HCT116 (cell line): ENCODE measurements around the gene PGRMC1. TPM values are rescaled to one million over a fixed set of nuclear protein-coding genes. Genes with fewer than 3 reads are reported as not detected.

Experiments
- ATAC-seq: fragments of 200-7000 bp; cut with Tn5 transposase; 2 replicates; pipeline ENCODE4 v1.9.1; 2020; ENCODE audit warnings: mild to moderate bottlenecking, moderate library complexity
- BruUV-seq: library from RNA; stranded (reverse); fragments of 400-500 nt; replicated peaks from 2 replicates; lab custom pipeline; 2021; lab: Mats Ljungman, UMichigan
- CTCF ChIA-PET: fragments of 300-600 bp; sonication (Branson Sonifier 250); formaldehyde crosslinking; loops from one replicate; lab custom pipeline; 2021; ENCODE audit warnings: antibody characterized with exemption; lab: Charles Lee
- POLR2A ChIA-PET: fragments of 300-600, 350-600 bp; sonication (Branson Sonifier 250); formaldehyde crosslinking; loops from one replicate; lab custom pipeline; 2021; ENCODE audit warnings: antibody characterized with exemption; lab: Charles Lee
- RAD21 ChIA-PET, 2 experiments: fragments of 300-600 bp; sonication (Branson Sonifier 250); formaldehyde crosslinking; loops; one replicate each; lab custom pipeline; 2023; ENCODE audit warnings: low total read pairs in 2 of 2; ENCODE audit not compliant: uncharacterized antibody in 2 of 2, unreplicated experiment in 2 of 2, low non-redundant PET in 1 of 2; lab: Charles Lee
- DNase-seq: peaks from one replicate; pipeline ENCODE4 v3.0.0-alpha.2; 2010; ENCODE audit warnings: low read depth, low spot score
- H2AFZ ChIP-seq: fragments of 200-600 bp; shearing (Covaris generic), sonication (generic); 2 replicates; pipeline ENCODE4 v1.6.1; 2017; ENCODE audit warnings: low read depth, mixed run types, mixed read lengths, antibody characterized with exemption, low read length; ENCODE audit not compliant: poor library complexity, severe bottlenecking
- H3K27ac ChIP-seq: 2 replicates; pipeline ENCODE4 v1.5.1; 2012; ENCODE audit warnings: low read depth, low read length
- H3K27me3 ChIP-seq: fragments of 200-600 bp; sonication (generic); 2 replicates; pipeline ENCODE4 v1.6.1; 2016; ENCODE audit warnings: mixed run types, low read length, mixed read lengths; ENCODE audit not compliant: insufficient read depth
- H3K36me3 ChIP-seq, 2 experiments: fragments of 200-500 bp in 1 of 2; fragments of 200-600 bp in 1 of 2; sonication (Bioruptor generic) in 1 of 2; sonication (generic) in 1 of 2; 2 replicates each; pipeline versions ENCODE4 v1.5.1 to v1.6.1; 2014 to 2016; ENCODE audit warnings: low read length in 2 of 2, inconsistent platforms in 1 of 2, mixed read lengths in 1 of 2, mixed run types in 1 of 2; ENCODE audit not compliant: insufficient read depth in 2 of 2, control insufficient read depth in 1 of 2
- H3K4me1 ChIP-seq, 2 experiments: fragments of 200-600 bp in 1 of 2; sonication (generic) in 1 of 2; 2 replicates each; pipeline versions ENCODE4 v1.5.1 to v1.6.1; 2012 to 2017; ENCODE audit warnings: low read length in 2 of 2, inconsistent platforms in 1 of 2, mild to moderate bottlenecking in 1 of 2, mixed read lengths in 1 of 2, mixed run types in 1 of 2, moderate library complexity in 1 of 2; ENCODE audit not compliant: insufficient read depth in 2 of 2, control insufficient read depth in 1 of 2
- H3K4me2 ChIP-seq: fragments of 200-600 bp; sonication (generic); 2 replicates; pipeline ENCODE4 v1.6.1; 2017; ENCODE audit warnings: mixed run types, low read length, mixed read lengths
- H3K4me3 ChIP-seq, 2 experiments: fragments of 200-600 bp in 1 of 2; sonication (generic) in 1 of 2; replicated peaks in 1 of 2; 2 replicates each; pipeline ENCODE4 v1.5.1; 2011 to 2016; ENCODE audit warnings: low read length in 2 of 2, control low read depth in 1 of 2, low read depth in 1 of 2, mild to moderate bottlenecking in 1 of 2, mixed read lengths in 1 of 2, mixed run types in 1 of 2
- H3K79me2 ChIP-seq: fragments of 200-600 bp; sonication (generic); 2 replicates; pipeline ENCODE4 v1.6.1; 2017; ENCODE audit warnings: mild to moderate bottlenecking, mixed run types, low read length, moderate library complexity, mixed read lengths; ENCODE audit not compliant: insufficient read depth
- H3K9ac ChIP-seq: fragments of 200-600 bp; sonication (generic); 2 replicates; pipeline ENCODE4 v1.6.1; 2016; ENCODE audit warnings: low read length, mixed read lengths
- H3K9me2 ChIP-seq: fragments of 200-600 bp; sonication (generic), shearing (Covaris generic); 2 replicates; pipeline ENCODE4 v1.6.1; 2017; ENCODE audit warnings: mixed run types, mild to moderate bottlenecking, moderate library complexity; ENCODE audit not compliant: insufficient read depth
- H3K9me3 ChIP-seq, 2 experiments: fragments of 200-500 bp in 1 of 2; fragments of 200-600 bp in 1 of 2; sonication (Bioruptor generic) in 1 of 2; sonication (generic) in 1 of 2; 2 replicates each; pipeline ENCODE4 v1.6.1; 2014 to 2017; ENCODE audit warnings: low read length in 2 of 2, mixed read lengths in 2 of 2, inconsistent platforms in 1 of 2, low read depth in 1 of 2, mild to moderate bottlenecking in 1 of 2, mixed run types in 1 of 2, moderate library complexity in 1 of 2; ENCODE audit not compliant: control insufficient read depth in 1 of 2, insufficient read depth in 1 of 2
- H4K20me1 ChIP-seq: fragments of 200-600 bp; sonication (generic), shearing (Covaris generic); 2 replicates; pipeline ENCODE4 v1.6.1; 2017; ENCODE audit warnings: mixed run types, mild to moderate bottlenecking, moderate library complexity; ENCODE audit not compliant: insufficient read depth
- CEBPB ChIP-seq: IDR thresholded peaks from 2 replicates; pipeline ENCODE4 v1.6.1; 2012; ENCODE audit warnings: low read depth
- CTCF ChIP-seq, 3 experiments: fragments of 200-600 bp in 1 of 3; sonication (generic) in 1 of 3; IDR thresholded peaks in 2 of 3; conservative IDR thresholded peaks in 1 of 3; 2 replicates each; pipeline ENCODE4 v1.5.1; 2012 to 2017; ENCODE audit warnings: low read depth in 2 of 3, low read length in 2 of 3, antibody characterized with exemption in 1 of 3, borderline replicate concordance in 1 of 3, control low read depth in 1 of 3, mild to moderate bottlenecking in 1 of 3, mixed read lengths in 1 of 3, mixed run types in 1 of 3, moderate library complexity in 1 of 3; ENCODE audit not compliant: insufficient read depth in 1 of 3
- EZH2phosphoT487 ChIP-seq: fragments of 200-600 bp; IDR thresholded peaks from 2 replicates; pipeline ENCODE4 v1.6.1; 2018; ENCODE audit warnings: antibody characterized with exemption, borderline replicate concordance
- MAX ChIP-seq: IDR thresholded peaks from 2 replicates; pipeline ENCODE4 v1.6.1; 2012
- RAD21 ChIP-seq: IDR thresholded peaks from 2 replicates; pipeline ENCODE4 v1.6.1; 2012; ENCODE audit warnings: low read depth, mild to moderate bottlenecking
- SP1 ChIP-seq: IDR thresholded peaks from 2 replicates; pipeline ENCODE4 v1.6.1; 2012; ENCODE audit warnings: low read depth
- TCF7L2 ChIP-seq: IDR thresholded peaks from 2 replicates; pipeline ENCODE4 v1.7.0; 2011; ENCODE audit warnings: borderline replicate concordance, inconsistent platforms; ENCODE audit not compliant: insufficient read depth, insufficient read length; ENCODE audit errors: extremely low read depth
- YY1 ChIP-seq: IDR thresholded peaks from 2 replicates; pipeline ENCODE4 v1.6.1; 2011; ENCODE audit warnings: low read length, low read depth, moderate library complexity, mild to moderate bottlenecking; ENCODE audit not compliant: insufficient replicate concordance; ENCODE audit errors: extremely low read depth
- ZNF274 ChIP-seq: fragments of 200-500 bp; sonication (Bioruptor generic); IDR thresholded peaks from 2 replicates; pipeline ENCODE4 v1.6.1; 2014; ENCODE audit warnings: mild to moderate bottlenecking, low read depth, low read length, inconsistent platforms
- intact Hi-C: fragments of 100-400 bp; cut with micrococcal nuclease; formaldehyde crosslinking; loops from 2 replicates; pipeline ENCODE4 v1.10.0; 2022
- total RNA-seq: library from RNA; stranded (reverse); gene quantifications from one replicate; pipeline ENCODE4 v1.2.1, GENCODE V29; 2021; ENCODE audit not compliant: unreplicated experiment

PGRMC1 gene
- total RNA-seq, 1 experiment from 2014 or later, result 81.6 TPM

- BruUV-seq, result no TSS peak
- RAD21 ChIA-PET, result no interaction called here
- DNase-seq (no peak), ATAC-seq (no peak)
- no peak overlapping the region for H3K9ac ChIP-seq
- H3K4me1 ChIP-seq, result no peaks in the 10 kb centered on the region; a peak in 1 of 4 replicates
- H4K20me1 ChIP-seq, result no peaks in the 10 kb centered on the region
- no peaks in the 10 kb centered on the region for H3K36me3 ChIP-seq
- H2AFZ ChIP-seq, result no peak overlapping the region
- no peak overlapping the region for H3K4me2 ChIP-seq
- H3K27ac ChIP-seq, result no peak overlapping the region
- H3K27me3 ChIP-seq, result no peaks in the 10 kb centered on the region
- no peaks in the 10 kb centered on the region for H3K79me2 ChIP-seq
- intact Hi-C loops, result no loop called here
- CTCF ChIA-PET, result no interaction called here
- TF ChIP-seq MAX (no peak), TCF7L2 (no peak), SP1 (no peak), RAD21 (no peak), CEBPB (no peak), ZNF274 (no peak)
- H3K9me2 ChIP-seq, result no peaks in the 10 kb centered on the region
- H3K4me3 ChIP-seq, result no peak overlapping the region
- POLR2A ChIA-PET, result no interaction called here
- H3K9me3 ChIP-seq, result no peaks in the 10 kb centered on the region
These were observed 7.4 kb upstream of the PGRMC1 start for GRCh38 chrX:119228512-119229252.

- no TSS peak for BruUV-seq
- Histone ChIP-seq H3K9ac (no peak overlapping the region), H3K9me3 (no peaks in the 10 kb centered on the region), H4K20me1 (no peaks in the 10 kb centered on the region), H3K36me3 (no peaks in the 10 kb centered on the region), H3K9me2 (no peaks in the 10 kb centered on the region), H3K27me3 (no peaks in the 10 kb centered on the region), H3K4me3 (no peak overlapping the region), H2AFZ (no peak overlapping the region), H3K4me2 (no peak overlapping the region), H3K4me1 (no peaks in the 10 kb centered on the region; a peak in 1 of 4 replicates), H3K27ac (no peak overlapping the region), H3K79me2 (no peaks in the 10 kb centered on the region)
- ChIA-PET RAD21 (no interaction called here), POLR2A (no interaction called here), CTCF (no interaction called here)
- ATAC-seq (no peak), DNase-seq (no peak)
- intact Hi-C loops, result no loop called here
- TF ChIP-seq YY1 (no peak), CTCF (IDR thresholded peaks at IDR 0.05 in 2 of 3, conservative IDR thresholded peaks at IDR 0.05 in 1 of 3; ENCODE audit: borderline replicate concordance in 1 of 3, insufficient read depth in 1 of 3, low read depth in 2 of 3, low read length in 2 of 3) (no peak), EZH2phosphoT487 (no peak), RAD21 (no peak)
These were observed 6.9 kb upstream of the PGRMC1 start for GRCh38 chrX:119229253-119229615.
